GM21367 (cell line): Measurements from ENCODE around the gene RUSC1.
"Not testable (repeated sequence)": the region's sequence is repeated elsewhere in the genome, so short reads cannot be mapped to it uniquely, and the experiment has no call there.

ENCODE experiments used
- ATAC-seq: cut with Tn5 transposase; IDR thresholded peaks from one replicate; pipeline ENCODE4 v1.9.1; 2021; ENCODE audit not compliant: unreplicated experiment

The RUSC1 gene

GRCh38 chr1:155322953-155323728 is 2.4 kb downstream of the RUSC1 start:
- peak; percentile 36 for ATAC-seq

DNA sequence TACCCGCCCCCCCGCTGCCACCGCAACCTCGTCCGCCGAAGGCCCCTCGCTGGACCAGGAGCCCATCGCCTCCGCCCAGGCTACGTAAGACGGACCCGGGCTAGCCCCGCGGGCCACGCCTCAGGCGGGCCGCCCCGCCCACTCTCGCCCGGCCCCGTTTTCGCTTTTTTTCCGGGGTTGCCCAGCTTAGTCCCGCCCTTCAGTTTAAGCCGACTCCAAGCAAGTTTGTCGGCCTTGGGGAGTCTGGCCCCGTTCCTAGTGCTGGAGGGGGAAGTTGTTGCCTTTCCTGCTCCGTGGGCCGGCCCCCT is 3.0 kb downstream of the RUSC1 start:
- peak; percentile 32 for ATAC-seq

GRCh38 chr1:155324037-155324716 is 3.5 kb downstream of the RUSC1 start:
- peak; percentile 46 for ATAC-seq

- no peak for ATAC-seq
Measured at GRCh38 chr1:155324717-155325602, 4.3 kb downstream of the RUSC1 start.

- ATAC-seq = no peak
Measured at GRCh38 chr1:155325603-155325893, 4.9 kb downstream of the RUSC1 start.

DNA sequence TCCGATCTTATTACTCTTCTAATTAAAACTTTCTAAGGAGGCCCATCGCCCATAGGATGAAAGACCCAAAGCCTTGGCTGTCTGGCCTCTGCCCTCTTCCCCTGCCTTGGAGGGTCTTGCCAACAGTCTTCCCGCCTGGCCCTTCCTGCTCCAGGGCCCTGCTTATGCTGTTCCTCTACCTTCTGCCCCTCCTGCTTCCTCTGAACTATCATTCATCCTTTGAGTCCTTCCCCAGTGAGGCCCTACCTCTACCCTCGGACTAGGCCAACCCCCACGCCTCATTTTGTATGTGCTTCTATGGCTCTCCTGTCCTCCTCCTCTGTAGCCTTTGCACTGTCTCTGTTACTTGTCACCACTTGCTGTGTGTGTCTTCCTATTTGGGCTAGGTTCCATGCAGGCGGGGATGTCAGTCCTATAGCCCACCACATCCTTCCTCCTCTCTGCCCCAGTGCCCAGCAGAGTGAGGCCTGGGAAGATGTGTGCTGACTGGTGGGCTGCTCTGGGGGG is 5.4 kb downstream of the RUSC1 start:
- ATAC-seq = no peak

GRCh38 chr1:155326631-155327037 is 5.9 kb downstream of the RUSC1 start:
- ATAC-seq = no peak

GRCh38 chr1:155327981-155328380 is 7.3 kb downstream of the RUSC1 start:
- no peak for ATAC-seq

DNA sequence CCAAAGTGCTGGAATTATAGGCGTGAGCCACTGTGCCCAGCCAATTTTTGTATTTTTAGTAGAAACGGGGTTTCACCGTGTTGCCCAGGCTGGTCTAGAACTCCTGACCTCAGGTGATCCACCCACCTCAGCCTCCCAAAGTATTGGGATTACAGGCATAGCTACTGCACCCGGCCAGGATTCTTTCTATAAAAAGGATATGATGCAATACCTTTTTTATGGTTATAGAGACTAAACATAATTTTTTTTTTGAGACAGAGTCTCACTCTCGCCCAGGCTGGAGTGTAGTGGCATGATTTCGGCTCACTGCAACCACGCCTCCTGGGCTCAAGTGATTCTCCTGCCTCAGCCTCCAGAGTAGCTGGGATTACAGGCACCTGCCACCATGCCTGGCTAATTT is 8.2 kb downstream of the RUSC1 start:
- not testable (repeated sequence) for ATAC-seq

- ATAC-seq = no peak
Measured at GRCh38 chr1:155329980-155330598, 9.4 kb downstream of the RUSC1 start.

GRCh38 chr1:155334962-155335361 is 14.3 kb downstream of the RUSC1 start:
- no peak for ATAC-seq

DNA sequence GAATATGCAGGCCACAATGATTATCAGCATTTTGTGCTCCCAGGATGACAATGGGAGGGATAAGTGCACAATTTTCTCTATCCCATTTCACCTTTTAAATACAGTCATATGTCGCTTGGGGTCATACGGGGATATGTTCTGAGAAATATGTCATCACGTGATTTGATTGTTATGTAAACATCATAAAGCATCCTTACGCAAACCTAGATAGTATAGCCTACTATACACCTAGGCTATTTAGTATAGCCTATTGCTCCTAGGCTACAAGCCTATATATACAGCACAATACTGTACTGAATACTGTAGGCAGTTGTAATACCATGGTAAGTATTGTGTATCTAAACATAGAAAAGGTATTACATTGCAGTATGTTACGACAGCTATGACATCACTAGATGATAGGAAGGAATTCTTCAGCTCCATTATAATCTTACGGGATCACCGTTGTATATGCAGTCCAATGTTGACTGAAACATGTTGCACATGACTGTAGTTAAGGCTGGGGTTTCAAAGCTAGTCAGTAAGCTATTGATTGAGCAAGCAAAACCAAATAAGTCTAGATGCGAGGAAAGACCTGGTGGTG is 18.9 kb downstream of the RUSC1 start:
- no peak for ATAC-seq

- no peak for ATAC-seq
Measured at GRCh38 chr1:155342842-155343241, 22.1 kb downstream of the RUSC1 start.

DNA sequence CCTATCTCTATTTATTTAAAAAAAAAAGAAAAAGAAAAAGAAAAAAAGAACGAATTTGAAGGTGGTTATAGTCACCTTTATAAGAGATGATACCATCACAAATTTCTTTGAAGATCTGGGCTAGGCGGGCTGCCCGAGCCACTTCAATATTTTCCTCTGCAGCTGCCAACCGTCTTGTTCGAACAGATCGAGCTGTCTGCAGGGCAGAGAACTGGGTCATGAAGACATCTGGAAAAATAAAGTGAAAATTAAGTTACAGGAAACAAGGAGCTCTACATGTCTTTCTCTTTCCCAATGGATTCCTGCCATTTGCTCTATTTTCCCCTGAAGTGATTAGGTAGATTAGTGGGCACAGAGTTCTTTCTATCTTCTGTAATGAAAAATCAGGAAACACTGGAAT is 31.9 kb downstream of the RUSC1 start:
- no peak for ATAC-seq

- ATAC-seq = no peak
Measured at GRCh38 chr1:155360051-155360450, 39.4 kb downstream of the RUSC1 start.

DNA sequence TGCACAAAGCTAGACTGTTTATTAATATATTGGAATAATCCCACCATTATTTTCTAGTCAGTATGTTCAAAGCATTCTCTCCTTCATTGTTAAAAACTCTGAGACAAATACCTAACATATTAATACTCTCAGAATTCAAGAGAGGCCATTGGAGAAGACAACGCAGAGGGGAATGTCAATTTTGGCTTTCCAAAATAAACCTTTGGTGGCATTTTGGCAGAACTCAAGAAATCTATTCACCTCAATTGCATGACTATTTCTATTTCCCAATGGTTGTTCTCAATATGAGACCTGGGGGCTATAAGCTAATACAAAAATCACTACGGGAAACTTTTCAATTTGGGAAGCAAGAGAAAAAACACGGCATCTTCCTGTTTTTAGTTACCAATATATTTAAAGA is 58.5 kb downstream of the RUSC1 start:
- no peak for ATAC-seq

GRCh38 chr1:155379631-155380090 is 59.0 kb downstream of the RUSC1 start:
- no peak for ATAC-seq
